Fibroblast of lung (primary cell): ENCODE results near the gene PIGZ.

ENCODE experiments used
- EZH2 ChIP-seq: IDR thresholded peaks from 2 replicates; pipeline ENCODE4 v1.5.1; 2012; ENCODE audit warnings: low read length, control low read depth, mild to moderate bottlenecking; ENCODE audit errors: missing control alignments
- TF ChIP-seq, protein P1 (sequence below), 2 donors: IDR thresholded peaks in 1 of 2; conservative IDR thresholded peaks in 1 of 2; 1 replicate in 1 of 2; 2 replicates in 1 of 2; pipeline ENCODE4 v1.5.1; 2011 to 2012; ENCODE audit warnings: low read length in 2 of 2, control low read depth in 1 of 2, inconsistent platforms in 1 of 2, low read depth in 1 of 2, mild to moderate bottlenecking in 1 of 2

DNA sequence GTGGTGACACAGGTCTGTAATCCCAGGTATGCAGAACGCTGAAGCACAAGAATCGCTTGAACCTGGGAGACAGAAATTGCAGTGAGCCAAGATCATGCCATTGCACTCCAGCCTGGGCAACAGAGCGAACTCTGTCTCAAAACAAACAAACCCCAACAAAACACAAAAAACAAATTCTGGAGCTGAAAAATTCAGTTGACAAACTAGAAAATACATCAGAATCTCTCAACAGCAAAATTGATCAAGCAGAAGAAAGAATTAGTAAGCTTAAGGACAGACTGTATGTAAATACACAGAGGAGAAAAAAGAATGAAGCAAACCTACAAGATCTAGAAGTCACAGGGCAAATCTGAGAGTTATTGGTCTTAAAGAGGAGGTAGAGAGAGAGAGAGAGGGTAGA lies 51.6 kb downstream of the PIGZ start:
- TF ChIP-seq, protein P1, sequence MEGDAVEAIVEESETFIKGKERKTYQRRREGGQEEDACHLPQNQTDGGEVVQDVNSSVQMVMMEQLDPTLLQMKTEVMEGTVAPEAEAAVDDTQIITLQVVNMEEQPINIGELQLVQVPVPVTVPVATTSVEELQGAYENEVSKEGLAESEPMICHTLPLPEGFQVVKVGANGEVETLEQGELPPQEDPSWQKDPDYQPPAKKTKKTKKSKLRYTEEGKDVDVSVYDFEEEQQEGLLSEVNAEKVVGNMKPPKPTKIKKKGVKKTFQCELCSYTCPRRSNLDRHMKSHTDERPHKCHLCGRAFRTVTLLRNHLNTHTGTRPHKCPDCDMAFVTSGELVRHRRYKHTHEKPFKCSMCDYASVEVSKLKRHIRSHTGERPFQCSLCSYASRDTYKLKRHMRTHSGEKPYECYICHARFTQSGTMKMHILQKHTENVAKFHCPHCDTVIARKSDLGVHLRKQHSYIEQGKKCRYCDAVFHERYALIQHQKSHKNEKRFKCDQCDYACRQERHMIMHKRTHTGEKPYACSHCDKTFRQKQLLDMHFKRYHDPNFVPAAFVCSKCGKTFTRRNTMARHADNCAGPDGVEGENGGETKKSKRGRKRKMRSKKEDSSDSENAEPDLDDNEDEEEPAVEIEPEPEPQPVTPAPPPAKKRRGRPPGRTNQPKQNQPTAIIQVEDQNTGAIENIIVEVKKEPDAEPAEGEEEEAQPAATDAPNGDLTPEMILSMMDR (conservative IDR thresholded peaks at IDR 0.05 in 1 of 2, IDR thresholded peaks at IDR 0.05 in 1 of 2; ENCODE audit: low read depth in 1 of 2, low read length in 2 of 2), result no peak
- TF ChIP-seq EZH2, result no peak
